SK-N-SH treated with all-trans-retinoic acid at 6 μM for 48 hours (cell line): Measurements from ENCODE around the gene MYCBP2.

Experiments used
- ATAC-seq: fragments of 200-7000 bp; cut with Tn5 transposase; 3 replicates; pipeline ENCODE4 v1.9.1; 2020; ENCODE audit warnings: mild to moderate bottlenecking, moderate library complexity
- ARNTL ChIP-seq: fragments of 450-650 bp; formaldehyde crosslinking; IDR thresholded peaks from 2 replicates; pipeline ENCODE4 v1.5.0; 2020; ENCODE audit warnings: low read depth, mild to moderate bottlenecking, moderate library complexity, borderline replicate concordance
- BACH2 ChIP-seq: fragments of 250-450 bp; sonication (Bioruptor Pico); IDR thresholded peaks from 2 replicates; pipeline ENCODE4 v1.9.0; 2021; ENCODE audit warnings: mild to moderate bottlenecking, borderline replicate concordance
- CSDC2 ChIP-seq: fragments of 250-450 bp; sonication (Bioruptor Pico); IDR thresholded peaks from 2 replicates; pipeline ENCODE4 v1.5.0; 2020; ENCODE audit warnings: mild to moderate bottlenecking, moderate library complexity
- ESRRG ChIP-seq: fragments of 250-450 bp; sonication (Bioruptor Pico); IDR thresholded peaks from 2 replicates; pipeline ENCODE4 v1.6.1; 2021; ENCODE audit warnings: mild to moderate bottlenecking
- GLIS3 ChIP-seq: fragments of 250-450 bp; sonication (Bioruptor Pico); IDR thresholded peaks from 2 replicates; pipeline ENCODE4 v1.5.0; 2020; ENCODE audit warnings: mild to moderate bottlenecking, moderate library complexity
- ISL1 ChIP-seq: fragments of 250-450 bp; sonication (Bioruptor Pico); IDR thresholded peaks from 2 replicates; pipeline ENCODE4 v2.1.2; 2022; ENCODE audit warnings: mild to moderate bottlenecking, moderate library complexity
- OSR1 ChIP-seq: fragments of 250-450 bp; sonication (Bioruptor Pico); IDR thresholded peaks from 2 replicates; pipeline ENCODE4 v1.8.0; 2022; ENCODE audit warnings: moderate library complexity, mild to moderate bottlenecking, inconsistent platforms
- POU6F1 ChIP-seq: fragments of 250-450 bp; sonication (Bioruptor Pico); IDR thresholded peaks from 2 replicates; pipeline ENCODE4 v1.8.0; 2021; ENCODE audit warnings: low read depth, mild to moderate bottlenecking, moderate library complexity, borderline replicate concordance
- PPARA ChIP-seq: fragments of 250-450 bp; sonication (Bioruptor Pico); IDR thresholded peaks from 2 replicates; pipeline ENCODE4 v1.5.0; 2020; ENCODE audit warnings: mild to moderate bottlenecking, borderline replicate concordance
- RARB ChIP-seq: fragments of 250-450 bp; sonication (Bioruptor Pico); IDR thresholded peaks from 2 replicates; pipeline ENCODE4 v1.8.0; 2021; ENCODE audit warnings: mild to moderate bottlenecking, moderate library complexity
- SNAI2 ChIP-seq: fragments of 250-450 bp; sonication (Bioruptor Pico); IDR thresholded peaks from 2 replicates; pipeline ENCODE4 v1.5.0; 2020; ENCODE audit warnings: mild to moderate bottlenecking, moderate library complexity
- TCF4 ChIP-seq: fragments of 250-450 bp; sonication (Bioruptor Pico); IDR thresholded peaks from 2 replicates; pipeline ENCODE4 v1.8.0; 2021; ENCODE audit warnings: mild to moderate bottlenecking, moderate library complexity, borderline replicate concordance
- TOX ChIP-seq: fragments of 250-450 bp; sonication (Bioruptor Pico); IDR thresholded peaks from 2 replicates; pipeline ENCODE4 v1.8.0; 2021; ENCODE audit warnings: mild to moderate bottlenecking, moderate library complexity, borderline replicate concordance
- TSHZ2 ChIP-seq: fragments of 250-450 bp; sonication (Bioruptor Pico); IDR thresholded peaks from 2 replicates; pipeline ENCODE4 v1.5.0; 2020; ENCODE audit warnings: mild to moderate bottlenecking, moderate library complexity
- ZC3H10 ChIP-seq: fragments of 250-450 bp; sonication (Bioruptor Pico); IDR thresholded peaks from 2 replicates; pipeline ENCODE4 v1.5.1; 2021; ENCODE audit warnings: mild to moderate bottlenecking, moderate library complexity
- ZFP3 ChIP-seq: fragments of 250-450 bp; sonication (Bioruptor Pico); IDR thresholded peaks from 2 replicates; pipeline ENCODE4 v1.5.0; 2020; ENCODE audit warnings: mild to moderate bottlenecking, moderate library complexity
- ZFP30 ChIP-seq: fragments of 450-650 bp; formaldehyde crosslinking; IDR thresholded peaks from 2 replicates; pipeline ENCODE4 v1.5.0; 2022; ENCODE audit warnings: mild to moderate bottlenecking, moderate library complexity
- ZNF565 ChIP-seq: fragments of 450-650 bp; formaldehyde crosslinking; conservative IDR thresholded peaks from 2 replicates; pipeline ENCODE4 v1.5.0; 2020; ENCODE audit warnings: low read depth, mild to moderate bottlenecking, moderate library complexity
- ZNF70 ChIP-seq: fragments of 450-650 bp; formaldehyde crosslinking; IDR thresholded peaks from 2 replicates; pipeline ENCODE4 v1.5.0; 2020; ENCODE audit warnings: mild to moderate bottlenecking, moderate library complexity
- ZNF8 ChIP-seq: fragments of 450-650 bp; formaldehyde crosslinking; IDR thresholded peaks from 2 replicates; pipeline ENCODE4 v1.5.0; 2020; ENCODE audit warnings: mild to moderate bottlenecking, moderate library complexity
- TF ChIP-seq, protein P1 (sequence below): fragments of 250-450 bp; sonication (Bioruptor Pico); IDR thresholded peaks from 2 replicates; pipeline ENCODE4 v1.5.1; 2021; ENCODE audit warnings: mild to moderate bottlenecking, moderate library complexity
- TF ChIP-seq, protein P2 (sequence below): fragments of 250-450 bp; sonication (Bioruptor Pico); IDR thresholded peaks from 2 replicates; pipeline ENCODE4 v1.8.0; 2020; ENCODE audit warnings: mild to moderate bottlenecking, moderate library complexity, borderline replicate concordance
- TF ChIP-seq, protein P3 (sequence below): fragments of 250-450 bp; sonication (Bioruptor Pico); IDR thresholded peaks from 2 replicates; pipeline ENCODE4 v1.5.1; 2020; ENCODE audit warnings: low read depth, mild to moderate bottlenecking, moderate library complexity

Gene MYCBP2

GRCh38 chr13:77339408-77339807, 12.5 kb upstream of the MYCBP2 start:
- no peak for TF ChIP-seq ISL1
- TF ChIP-seq POU6F1 (CRISPR knock-in tag), result no peak
- no peak for TF ChIP-seq PPARA (CRISPR knock-in tag)
- no peak for TF ChIP-seq TOX (CRISPR knock-in tag)
- no peak for TF ChIP-seq ZNF70
- TF ChIP-seq ZFP3 (CRISPR knock-in tag), result no peak
- TF ChIP-seq, protein P1, sequence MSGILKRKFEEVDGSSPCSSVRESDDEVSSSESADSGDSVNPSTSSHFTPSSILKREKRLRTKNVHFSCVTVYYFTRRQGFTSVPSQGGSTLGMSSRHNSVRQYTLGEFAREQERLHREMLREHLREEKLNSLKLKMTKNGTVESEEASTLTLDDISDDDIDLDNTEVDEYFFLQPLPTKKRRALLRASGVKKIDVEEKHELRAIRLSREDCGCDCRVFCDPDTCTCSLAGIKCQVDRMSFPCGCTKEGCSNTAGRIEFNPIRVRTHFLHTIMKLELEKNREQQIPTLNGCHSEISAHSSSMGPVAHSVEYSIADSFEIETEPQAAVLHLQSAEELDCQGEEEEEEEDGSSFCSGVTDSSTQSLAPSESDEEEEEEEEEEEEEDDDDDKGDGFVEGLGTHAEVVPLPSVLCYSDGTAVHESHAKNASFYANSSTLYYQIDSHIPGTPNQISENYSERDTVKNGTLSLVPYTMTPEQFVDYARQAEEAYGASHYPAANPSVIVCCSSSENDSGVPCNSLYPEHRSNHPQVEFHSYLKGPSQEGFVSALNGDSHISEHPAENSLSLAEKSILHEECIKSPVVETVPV, result no peak
- no peak for TF ChIP-seq TCF4 (CRISPR knock-in tag)
- TF ChIP-seq ZNF565, result no peak
- no peak for TF ChIP-seq CSDC2 (CRISPR knock-in tag)
- no peak for TF ChIP-seq OSR1 (CRISPR knock-in tag)
- TF ChIP-seq SNAI2 (CRISPR knock-in tag), result no peak
- TF ChIP-seq TSHZ2 (CRISPR knock-in tag), result no peak
- no peak for TF ChIP-seq ZFP30 (CRISPR knock-in tag)
- TF ChIP-seq RARB, result no peak
- ATAC-seq, result no peak

DNA sequence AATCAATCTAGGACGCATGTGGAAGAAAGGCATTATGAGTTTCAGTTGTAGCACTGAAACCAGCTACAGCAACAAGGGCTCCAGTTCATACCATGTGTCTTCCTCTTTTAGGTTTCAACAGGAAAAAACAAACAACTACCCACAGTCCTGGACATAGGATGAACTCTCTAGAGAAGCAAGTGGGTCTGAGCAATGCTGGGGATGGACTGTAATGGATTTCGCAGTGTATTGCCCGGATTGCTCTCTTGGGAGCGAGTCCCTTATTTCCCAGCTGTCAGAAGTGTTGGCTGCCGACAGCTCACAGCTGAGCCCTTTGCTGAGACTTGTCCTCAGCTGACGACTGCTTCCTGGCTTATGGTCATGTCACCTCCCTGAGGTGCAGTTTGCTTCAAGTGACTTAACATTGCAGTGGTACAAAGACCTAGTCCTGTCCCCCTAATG, 12.1 kb upstream of the MYCBP2 start:
- no peak for ATAC-seq
- no peak for TF ChIP-seq ZNF8
- no peak for TF ChIP-seq SNAI2 (CRISPR knock-in tag)
- no peak for TF ChIP-seq ZNF565
- no peak for TF ChIP-seq ZC3H10
- TF ChIP-seq GLIS3 (CRISPR knock-in tag), result no peak
- no peak for TF ChIP-seq ESRRG (CRISPR knock-in tag)
- TF ChIP-seq POU6F1 (CRISPR knock-in tag), result no peak
- TF ChIP-seq, protein P1, result no peak
- TF ChIP-seq ZFP3 (CRISPR knock-in tag), result no peak
- no peak for TF ChIP-seq ZFP30 (CRISPR knock-in tag)
- TF ChIP-seq, protein P2, sequence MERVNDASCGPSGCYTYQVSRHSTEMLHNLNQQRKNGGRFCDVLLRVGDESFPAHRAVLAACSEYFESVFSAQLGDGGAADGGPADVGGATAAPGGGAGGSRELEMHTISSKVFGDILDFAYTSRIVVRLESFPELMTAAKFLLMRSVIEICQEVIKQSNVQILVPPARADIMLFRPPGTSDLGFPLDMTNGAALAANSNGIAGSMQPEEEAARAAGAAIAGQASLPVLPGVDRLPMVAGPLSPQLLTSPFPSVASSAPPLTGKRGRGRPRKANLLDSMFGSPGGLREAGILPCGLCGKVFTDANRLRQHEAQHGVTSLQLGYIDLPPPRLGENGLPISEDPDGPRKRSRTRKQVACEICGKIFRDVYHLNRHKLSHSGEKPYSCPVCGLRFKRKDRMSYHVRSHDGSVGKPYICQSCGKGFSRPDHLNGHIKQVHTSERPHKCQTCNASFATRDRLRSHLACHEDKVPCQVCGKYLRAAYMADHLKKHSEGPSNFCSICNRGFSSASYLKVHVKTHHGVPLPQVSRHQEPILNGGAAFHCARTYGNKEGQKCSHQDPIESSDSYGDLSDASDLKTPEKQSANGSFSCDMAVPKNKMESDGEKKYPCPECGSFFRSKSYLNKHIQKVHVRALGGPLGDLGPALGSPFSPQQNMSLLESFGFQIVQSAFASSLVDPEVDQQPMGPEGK (CRISPR knock-in tag), result no peak
- TF ChIP-seq, protein P3, sequence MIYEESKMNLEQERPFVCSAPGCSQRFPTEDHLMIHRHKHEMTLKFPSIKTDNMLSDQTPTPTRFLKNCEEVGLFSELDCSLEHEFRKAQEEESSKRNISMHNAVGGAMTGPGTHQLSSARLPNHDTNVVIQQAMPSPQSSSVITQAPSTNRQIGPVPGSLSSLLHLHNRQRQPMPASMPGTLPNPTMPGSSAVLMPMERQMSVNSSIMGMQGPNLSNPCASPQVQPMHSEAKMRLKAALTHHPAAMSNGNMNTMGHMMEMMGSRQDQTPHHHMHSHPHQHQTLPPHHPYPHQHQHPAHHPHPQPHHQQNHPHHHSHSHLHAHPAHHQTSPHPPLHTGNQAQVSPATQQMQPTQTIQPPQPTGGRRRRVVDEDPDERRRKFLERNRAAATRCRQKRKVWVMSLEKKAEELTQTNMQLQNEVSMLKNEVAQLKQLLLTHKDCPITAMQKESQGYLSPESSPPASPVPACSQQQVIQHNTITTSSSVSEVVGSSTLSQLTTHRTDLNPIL (CRISPR knock-in tag), result no peak
- no peak for TF ChIP-seq ARNTL (CRISPR knock-in tag)
- TF ChIP-seq ISL1, result no peak
- no peak for TF ChIP-seq BACH2 (CRISPR knock-in tag)
- TF ChIP-seq TCF4 (CRISPR knock-in tag), result no peak
- no peak for TF ChIP-seq RARB
- no peak for TF ChIP-seq ZNF70
